Endothelial cell of umbilical vein (primary cell): ENCODE data around the gene KRT10.

Experiments used
- CTCF ChIP-seq, 2 donors: IDR thresholded peaks; 1 replicate in 1 of 2; 2 replicates in 1 of 2; pipeline ENCODE4 v1.5.1; 2011; ENCODE audit warnings: low read length in 2 of 2, mild to moderate bottlenecking in 2 of 2, moderate library complexity in 2 of 2, control low read depth in 1 of 2, inconsistent platforms in 1 of 2, low read depth in 1 of 2; ENCODE audit not compliant: insufficient read depth in 1 of 2; ENCODE audit errors: extremely low read depth in 1 of 2
- EZH2 ChIP-seq: IDR thresholded peaks from 2 replicates; pipeline ENCODE4 v1.6.1; 2012; ENCODE audit warnings: borderline replicate concordance, low read depth, mild to moderate bottlenecking, moderate library complexity, low read length, inconsistent platforms; ENCODE audit not compliant: severe bottlenecking
- FOS ChIP-seq: IDR thresholded peaks from 2 replicates; pipeline ENCODE4 v1.6.1; 2011; ENCODE audit warnings: mild to moderate bottlenecking, low read length, moderate library complexity, borderline replicate concordance; ENCODE audit not compliant: insufficient read depth
- GATA2 ChIP-seq: IDR thresholded peaks from 2 replicates; pipeline ENCODE4 v1.7.0; 2011; ENCODE audit warnings: low read depth, mild to moderate bottlenecking, moderate library complexity, mixed read lengths, low read length; ENCODE audit not compliant: insufficient read length, insufficient read depth
- JUN ChIP-seq: IDR thresholded peaks from 2 replicates; pipeline ENCODE4 v1.6.1; 2011; ENCODE audit warnings: borderline replicate concordance, low read depth; ENCODE audit not compliant: insufficient read length, insufficient read depth
- POLR2A ChIP-seq: IDR thresholded peaks from 2 replicates; pipeline ENCODE4 v1.6.1; 2012; ENCODE audit warnings: low read depth, mild to moderate bottlenecking, control low read depth, low read length
- POLR2AphosphoS5 ChIP-seq: IDR thresholded peaks from 2 replicates; pipeline ENCODE4 v1.6.1; 2012; ENCODE audit warnings: low read depth, mild to moderate bottlenecking, control low read depth, low read length, moderate library complexity; ENCODE audit not compliant: insufficient read depth

GRCh38 chr17:40859536-40859935 lies 37.1 kb upstream of the KRT10 start:
- TF ChIP-seq CTCF (IDR thresholded peaks at IDR 0.05; ENCODE audit: extremely low read depth in 1 of 2, insufficient read depth in 1 of 2, low read depth in 1 of 2, low read length in 2 of 2) (no peak), FOS (no peak), EZH2 (no peak), POLR2AphosphoS5 (no peak), GATA2 (no peak), POLR2A (no peak), JUN (no peak)
